Lower lobe of right lung (tissue), 2 donors: ENCODE results near the gene EPHA5. TPM values are rescaled to one million over a fixed set of nuclear protein-coding genes. Genes with fewer than 3 reads are reported as not detected.
A peak's percentile ranks its signal among the peaks of the same experiment; 100 is the strongest.

Experiments
- ATAC-seq, 2 donors: fragments of 200-7000 bp; cut with Tn5 transposase; one replicate each; pipeline ENCODE4 v1.9.1; 2020 to 2022; ENCODE audit warnings: mild to moderate bottlenecking in 2 of 2, moderate library complexity in 2 of 2
- DNase-seq: peaks from one replicate; pipeline ENCODE4 v3.0.0-alpha.2; 2020
- H3K27ac ChIP-seq: fragments of 200-600 bp; one replicate; pipeline ENCODE4 v1.8.0; 2022
- H3K27me3 ChIP-seq: fragments of 200-600 bp; one replicate; pipeline ENCODE4 v1.8.0; 2022; ENCODE audit warnings: low read depth
- H3K36me3 ChIP-seq: fragments of 200-600 bp; one replicate; pipeline ENCODE4 v1.8.0; 2022; ENCODE audit warnings: mild to moderate bottlenecking
- H3K4me1 ChIP-seq: fragments of 200-600 bp; one replicate; pipeline ENCODE4 v1.8.0; 2022
- H3K4me3 ChIP-seq: fragments of 200-600 bp; one replicate; pipeline ENCODE4 v1.8.0; 2022; ENCODE audit warnings: mild to moderate bottlenecking
- H3K9me3 ChIP-seq: fragments of 200-600 bp; one replicate; pipeline ENCODE4 v1.8.0; 2022
- CTCF ChIP-seq: fragments of 200-600 bp; IDR thresholded peaks from one replicate; pipeline ENCODE4 v1.8.0; 2022; ENCODE audit warnings: antibody characterized with exemption, mild to moderate bottlenecking
- intact Hi-C: fragments of 100-400 bp; cut with DNase I; formaldehyde crosslinking; loops from one replicate; pipeline ENCODE4 v1.11.0; 2022
- total RNA-seq: library from RNA; stranded (reverse); fragmentation: NEBNext Ultra II Directional; extraction: Animal tissue kit (Norgen Biotek cat#: 25700); gene quantifications from one replicate; pipeline ENCODE4 v1.2.1, GENCODE V29; 2021
- donor health status: DM: no; HTN: yes; CAD: no; lungs with severe emphysema.

The EPHA5 gene
- total RNA-seq, 1 donor from 2014 or later: 0.09 TPM

DNA sequence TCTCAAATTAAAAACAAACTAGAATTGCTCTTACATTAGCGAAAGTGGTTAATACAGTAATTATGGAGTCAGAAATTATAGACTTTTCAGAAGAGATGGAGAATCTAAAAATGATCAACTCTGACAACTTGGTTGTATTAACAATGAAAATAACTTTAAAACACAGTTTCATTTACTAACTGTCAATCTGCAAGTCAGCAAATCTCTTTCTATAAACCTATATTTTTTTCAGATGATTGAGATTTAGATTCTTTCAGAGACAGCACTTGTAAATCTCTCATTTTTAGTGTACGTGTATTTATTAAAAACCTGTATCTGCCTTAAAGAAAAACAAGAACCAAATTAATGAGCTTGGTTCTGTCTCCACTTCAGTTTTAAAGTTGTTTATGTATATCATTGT, 311.4 kb downstream of the EPHA5 start:
- ATAC-seq (no peak), DNase-seq (no peak)
- no peak for TF ChIP-seq CTCF
- H3K4me1 ChIP-seq: no peaks in the 10 kb centered on the region
- no peaks in the 10 kb centered on the region for H3K9me3 ChIP-seq
- H3K36me3 ChIP-seq: no peaks in the 10 kb centered on the region
- no peak overlapping the region for H3K4me3 ChIP-seq
- H3K27ac ChIP-seq: no peak overlapping the region
- intact Hi-C loops: no loop called here
- H3K27me3 ChIP-seq: no peaks in the 10 kb centered on the region

DNA sequence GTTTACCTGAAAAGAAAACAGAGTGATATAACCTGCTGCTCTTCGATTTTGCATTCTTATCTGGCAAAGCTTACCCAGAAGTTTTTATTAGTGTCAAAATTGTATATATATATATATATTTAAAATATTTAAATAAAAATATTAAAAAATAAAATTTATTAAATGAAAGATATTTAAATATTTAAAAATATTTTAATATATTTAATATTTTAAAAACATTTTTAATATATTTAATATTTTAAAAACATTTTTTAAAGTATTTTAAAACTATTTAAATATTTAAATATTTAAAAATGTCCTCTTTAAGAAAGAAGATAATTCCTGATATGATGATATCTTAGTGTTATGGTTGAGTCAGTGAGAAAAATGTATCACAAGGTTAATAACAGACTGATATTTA, 317.2 kb downstream of the EPHA5 start:
- Histone ChIP-seq H3K9me3 (no peaks in the 10 kb centered on the region), H3K4me1 (no peaks in the 10 kb centered on the region), H3K27ac (no peak overlapping the region), H3K36me3 (no peaks in the 10 kb centered on the region), H3K27me3 (no peaks in the 10 kb centered on the region), H3K4me3 (no peak overlapping the region)
- ATAC-seq: no peak
- intact Hi-C loops: no loop called here
- no peak for TF ChIP-seq CTCF
- no peak for DNase-seq

DNA sequence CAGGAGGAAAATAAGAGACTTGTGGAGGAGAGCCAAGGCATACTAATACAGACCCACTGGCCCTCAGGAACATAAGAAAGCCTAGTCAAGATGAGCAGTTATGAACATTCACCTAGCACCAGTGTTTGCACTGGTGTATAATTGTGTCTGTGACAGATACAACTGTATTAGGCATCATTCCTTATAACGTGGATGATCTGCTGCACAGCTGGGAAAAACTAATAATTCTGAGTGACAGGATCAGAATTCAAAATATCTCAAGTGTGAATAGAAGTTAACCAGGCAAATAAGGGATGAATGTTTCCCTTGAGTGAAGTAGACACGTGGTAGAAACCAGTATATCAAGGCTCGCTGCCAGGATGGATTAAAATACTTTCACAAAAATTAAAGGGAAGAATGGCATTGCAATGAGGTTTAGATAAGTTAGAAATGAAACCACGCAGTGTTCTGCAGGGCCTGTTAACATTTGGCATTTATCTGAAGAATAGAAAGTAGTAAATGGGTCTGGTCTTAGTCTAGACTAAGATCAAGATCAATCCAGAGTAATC, 325.9 kb downstream of the EPHA5 start:
- Histone ChIP-seq H3K27me3 (no peaks in the 10 kb centered on the region), H3K4me1 (no peaks in the 10 kb centered on the region), H3K4me3 (no peak overlapping the region), H3K36me3 (no peaks in the 10 kb centered on the region), H3K9me3 (no peaks in the 10 kb centered on the region), H3K27ac (no peak overlapping the region)
- peak in 1 of 2 donors; percentile 37 for ATAC-seq
- TF ChIP-seq CTCF: no peak
- no peak for DNase-seq
- intact Hi-C loops: no loop called here

DNA sequence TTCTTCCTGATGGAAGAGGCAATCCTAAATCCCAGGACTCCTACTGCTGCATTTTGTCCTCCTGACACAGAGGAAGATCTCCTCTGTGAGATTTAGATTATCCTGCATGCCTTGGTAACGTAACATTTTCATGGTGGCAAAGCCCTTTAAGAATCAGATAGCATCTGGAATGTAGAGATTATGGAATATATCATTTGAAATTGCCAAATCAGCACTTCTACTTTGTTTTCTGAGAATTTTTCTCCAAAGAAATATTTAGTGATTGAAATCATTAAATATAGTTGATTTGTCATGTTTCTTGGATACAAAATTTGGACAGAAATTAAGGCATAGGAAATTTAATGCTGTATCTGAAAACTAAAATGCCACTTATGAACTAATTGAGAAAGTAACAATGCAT, 326.9 kb downstream of the EPHA5 start:
- Histone ChIP-seq H3K27me3 (no peaks in the 10 kb centered on the region), H3K36me3 (no peaks in the 10 kb centered on the region), H3K4me3 (no peak overlapping the region), H3K27ac (no peak overlapping the region), H3K9me3 (no peaks in the 10 kb centered on the region), H3K4me1 (no peaks in the 10 kb centered on the region)
- intact Hi-C loops: no loop called here
- DNase-seq: no peak
- no peak for TF ChIP-seq CTCF
- no peak for ATAC-seq

- Histone ChIP-seq H3K9me3 (no peaks in the 10 kb centered on the region), H3K4me3 (no peak overlapping the region), H3K27me3 (no peaks in the 10 kb centered on the region), H3K27ac (no peak overlapping the region), H3K36me3 (no peaks in the 10 kb centered on the region), H3K4me1 (no peaks in the 10 kb centered on the region)
- DNase-seq: no peak
- ATAC-seq: no peak
- intact Hi-C loops: no loop called here
- no peak for TF ChIP-seq CTCF
Observed at GRCh38 chr4:65341557-65341956, 328.7 kb downstream of the EPHA5 start.
